GM12892 (cell line): ENCODE data around the gene CNOT6L.
"Not testable (repeated sequence)": the region's sequence is repeated elsewhere in the genome, so short reads cannot be mapped to it uniquely, and the experiment has no call there.

Source experiments
- DNase-seq: peaks from one replicate; pipeline ENCODE4 v3.0.0; 2011; ENCODE audit not compliant: insufficient read length
- FAIRE-seq: peaks from 2 replicates; lab custom pipeline; 2011; peaks lifted over from hg19 to GRCh38; lab: Jason Lieb, UNC
- POLR2A ChIP-seq: IDR thresholded peaks from 2 replicates; pipeline ENCODE4 v1.6.1; 2011; ENCODE audit warnings: low read depth, low read length, control low read depth
- POLR2AphosphoS5 ChIP-seq: IDR thresholded peaks from 2 replicates; pipeline ENCODE4 v1.6.1; 2011; ENCODE audit warnings: low read depth, low read length, control low read depth
- TAF1 ChIP-seq: IDR thresholded peaks from 2 replicates; pipeline ENCODE4 v1.6.1; 2011; ENCODE audit warnings: low read depth, mild to moderate bottlenecking, control low read depth, low read length, borderline replicate concordance

CNOT6L gene

GRCh38 chr4:77800077-77800476 is 19.1 kb downstream of the CNOT6L start:
- DNase-seq (no peak), FAIRE-seq (no peak)
- TF ChIP-seq TAF1 (no peak), POLR2A (no peak), POLR2AphosphoS5 (no peak)

GRCh38 chr4:77798385-77798784 is 20.8 kb downstream of the CNOT6L start:
- FAIRE-seq (no peak), DNase-seq (no peak)
- TF ChIP-seq TAF1 (no peak), POLR2A (no peak), POLR2AphosphoS5 (no peak)

GRCh38 chr4:77797239-77797638 is 21.9 kb downstream of the CNOT6L start:
- DNase-seq = no peak
- TF ChIP-seq POLR2A (no peak), TAF1 (no peak), POLR2AphosphoS5 (no peak)
- FAIRE-seq = no peak

- no peak for FAIRE-seq
- no peak for DNase-seq
- TF ChIP-seq POLR2AphosphoS5 (no peak), TAF1 (no peak), POLR2A (no peak)
These were observed 23.8 kb downstream of the CNOT6L start for GRCh38 chr4:77795326-77795725.

- no peak for FAIRE-seq
- no peak for DNase-seq
- TF ChIP-seq POLR2A = no peak
- no peak for TF ChIP-seq POLR2AphosphoS5
- TF ChIP-seq TAF1 = no peak
These were observed 29.0 kb downstream of the CNOT6L start for GRCh38 chr4:77790146-77790545.

GRCh38 chr4:77788990-77789389 is 30.2 kb downstream of the CNOT6L start:
- TF ChIP-seq TAF1 (no peak), POLR2A (no peak), POLR2AphosphoS5 (no peak)
- FAIRE-seq (no peak), DNase-seq (no peak)

- DNase-seq (no peak), FAIRE-seq (no peak)
- no peak for TF ChIP-seq TAF1
These were observed 31.2 kb downstream of the CNOT6L start for GRCh38 chr4:77787969-77788368.

- TF ChIP-seq POLR2AphosphoS5 (no peak), POLR2A (no peak), TAF1 (no peak)
- FAIRE-seq (peak; percentile 42), DNase-seq (no peak)
These were observed 33.5 kb downstream of the CNOT6L start for GRCh38 chr4:77785669-77786068.

- DNase-seq = no peak
- TF ChIP-seq TAF1 (no peak), POLR2AphosphoS5 (no peak), POLR2A (no peak)
- no peak for FAIRE-seq
These were observed 35.3 kb downstream of the CNOT6L start for GRCh38 chr4:77783895-77784294.

- no peak for FAIRE-seq
- DNase-seq = no peak
- TF ChIP-seq POLR2AphosphoS5 = no peak
- no peak for TF ChIP-seq TAF1
- TF ChIP-seq POLR2A = no peak
These were observed 36.9 kb downstream of the CNOT6L start for GRCh38 chr4:77782102-77782835.

- FAIRE-seq, DNase-seq: not testable (repeated sequence)
These were observed 38.4 kb downstream of the CNOT6L start for GRCh38 chr4:77780762-77781161.

GRCh38 chr4:77777135-77777807 is 41.9 kb downstream of the CNOT6L start:
- DNase-seq (no peak), FAIRE-seq (no peak)
- TF ChIP-seq POLR2AphosphoS5 (no peak), POLR2A (no peak), TAF1 (no peak)
